Astrocyte (in vitro differentiated cells and primary cell): ENCODE measurements around the gene OVCH1. TPM values are rescaled to one million over a fixed set of nuclear protein-coding genes. Genes with fewer than 3 reads are reported as not detected.

Experiments
- DNase-seq: peaks from one replicate; pipeline ENCODE4 v3.0.0-alpha.2; 2010; ENCODE audit warnings: low read depth
- FAIRE-seq: peaks from 2 replicates; lab custom pipeline; 2011; peaks lifted over from hg19 to GRCh38; lab: Jason Lieb, UNC
- H2AFZ ChIP-seq: 2 replicates; pipeline ENCODE4 v1.6.0; 2012; ENCODE audit warnings: low read depth, low read length, inconsistent platforms
- H3K27ac ChIP-seq: 2 replicates; pipeline ENCODE4 v1.5.1; 2011; ENCODE audit warnings: low read depth, low read length, inconsistent platforms
- H3K27me3 ChIP-seq: 2 replicates; pipeline ENCODE4 v1.6.0; 2011; ENCODE audit warnings: low read length, inconsistent platforms; ENCODE audit not compliant: insufficient read depth
- H3K36me3 ChIP-seq: 2 replicates; pipeline ENCODE4 v1.5.1; 2011; ENCODE audit warnings: low read length, inconsistent platforms; ENCODE audit not compliant: insufficient read depth
- H3K4me1 ChIP-seq: 2 replicates; pipeline ENCODE4 v1.5.1; 2011; ENCODE audit warnings: low read length, inconsistent platforms; ENCODE audit not compliant: insufficient read depth
- H3K4me2 ChIP-seq: 2 replicates; pipeline ENCODE4 v1.6.0; 2012; ENCODE audit warnings: low read length, inconsistent platforms
- H3K4me3 ChIP-seq: 2 replicates; pipeline ENCODE4 v1.5.1; 2011; ENCODE audit warnings: low read depth, mild to moderate bottlenecking, low read length, inconsistent platforms; ENCODE audit not compliant: insufficient read depth
- H3K79me2 ChIP-seq: 2 replicates; pipeline ENCODE4 v1.6.0; 2012; ENCODE audit warnings: mild to moderate bottlenecking, low read length, inconsistent platforms; ENCODE audit not compliant: insufficient read depth
- H3K9ac ChIP-seq: 2 replicates; pipeline ENCODE4 v1.6.0; 2012; ENCODE audit warnings: mild to moderate bottlenecking, low read length, inconsistent platforms
- H3K9me3 ChIP-seq: 2 replicates; pipeline ENCODE4 v1.5.1; 2012; ENCODE audit warnings: low read depth, mild to moderate bottlenecking, low read length, inconsistent platforms; ENCODE audit not compliant: insufficient read depth
- H4K20me1 ChIP-seq: 2 replicates; pipeline ENCODE4 v1.6.0; 2012; ENCODE audit warnings: low read length, inconsistent platforms; ENCODE audit not compliant: insufficient read depth
- H3K27ac Mint-ChIP-seq: one replicate; pipeline ENCODE4 v1.8.0; 2021; ENCODE audit warnings: mild to moderate bottlenecking, mixed read lengths; ENCODE audit not compliant: unreplicated experiment
- H3K27me3 Mint-ChIP-seq: one replicate; pipeline ENCODE4 v1.8.0; 2021; ENCODE audit warnings: low read depth, mixed read lengths; ENCODE audit not compliant: unreplicated experiment
- H3K36me3 Mint-ChIP-seq: one replicate; pipeline ENCODE4 v1.8.0; 2021; ENCODE audit warnings: low read depth, mixed read lengths; ENCODE audit not compliant: unreplicated experiment
- H3K4me1 Mint-ChIP-seq: one replicate; pipeline ENCODE4 v1.8.0; 2021; ENCODE audit warnings: low read depth, mixed read lengths; ENCODE audit not compliant: unreplicated experiment
- H3K4me3 Mint-ChIP-seq: one replicate; pipeline ENCODE4 v1.8.0; 2021; ENCODE audit warnings: mild to moderate bottlenecking, moderate library complexity, mixed read lengths; ENCODE audit not compliant: unreplicated experiment
- H3K9me3 Mint-ChIP-seq: one replicate; pipeline ENCODE4 v1.8.0; 2021; ENCODE audit warnings: mild to moderate bottlenecking, mixed read lengths; ENCODE audit not compliant: unreplicated experiment
- CTCF ChIP-seq: IDR thresholded peaks from 2 replicates; pipeline ENCODE4 v1.5.1; 2011; ENCODE audit warnings: low read depth, mild to moderate bottlenecking, inconsistent platforms, low read length, moderate library complexity; ENCODE audit not compliant: insufficient read depth
- EZH2 ChIP-seq: IDR thresholded peaks from 2 replicates; pipeline ENCODE4 v1.6.1; 2012; ENCODE audit warnings: mild to moderate bottlenecking, low read length, inconsistent platforms; ENCODE audit not compliant: insufficient read depth
- total RNA-seq: library from RNA; stranded (reverse); gene quantifications from 2 replicates; pipeline ENCODE4 v1.2.1, GENCODE V29; 2021

OVCH1 gene
- total RNA-seq, 1 donor from 2014 or later, result not detected

GRCh38 chr12:29510591-29511185 is 13.2 kb upstream of the OVCH1 start:
- Mint-ChIP-seq H3K36me3 (peaks cover 3% of the 10 kb centered on the region), H3K4me1 (no peaks in the 10 kb centered on the region), H3K4me3 (no peak overlapping the region), H3K27me3 (no peaks in the 10 kb centered on the region), H3K27ac (no peak overlapping the region), H3K9me3 (no peaks in the 10 kb centered on the region)
- H3K4me1 ChIP-seq, result no peaks in the 10 kb centered on the region
- no peak overlapping the region for H3K9ac ChIP-seq
- H3K4me2 ChIP-seq, result no peak overlapping the region
- H3K9me3 ChIP-seq, result no peaks in the 10 kb centered on the region
- H3K79me2 ChIP-seq, result no peaks in the 10 kb centered on the region
- H4K20me1 ChIP-seq, result no peaks in the 10 kb centered on the region
- DNase-seq (no peak), FAIRE-seq (no peak)
- H3K27ac ChIP-seq, result no peak overlapping the region
- peaks cover 3% of the 10 kb centered on the region for H3K27me3 ChIP-seq
- TF ChIP-seq EZH2 (no peak), CTCF (no peak)
- no peak overlapping the region for H2AFZ ChIP-seq
- no peaks in the 10 kb centered on the region for H3K36me3 ChIP-seq
- H3K4me3 ChIP-seq, result no peak overlapping the region

GRCh38 chr12:29509503-29509902 is 12.0 kb upstream of the OVCH1 start:
- no peaks in the 10 kb centered on the region for H3K4me1 ChIP-seq
- Mint-ChIP-seq H3K27ac (no peak overlapping the region), H3K27me3 (no peaks in the 10 kb centered on the region), H3K4me1 (no peaks in the 10 kb centered on the region), H3K4me3 (no peak overlapping the region), H3K36me3 (no peaks in the 10 kb centered on the region), H3K9me3 (no peaks in the 10 kb centered on the region)
- TF ChIP-seq CTCF (no peak), EZH2 (no peak)
- no peak overlapping the region for H3K9ac ChIP-seq
- no peaks in the 10 kb centered on the region for H3K9me3 ChIP-seq
- no peak overlapping the region for H2AFZ ChIP-seq
- FAIRE-seq, result no peak
- no peak for DNase-seq
- H3K36me3 ChIP-seq, result no peaks in the 10 kb centered on the region
- no peak overlapping the region for H3K4me3 ChIP-seq
- no peaks in the 10 kb centered on the region for H4K20me1 ChIP-seq
- H3K4me2 ChIP-seq, result no peak overlapping the region
- H3K27me3 ChIP-seq, result peaks cover 3% of the 10 kb centered on the region
- no peak overlapping the region for H3K27ac ChIP-seq
- no peaks in the 10 kb centered on the region for H3K79me2 ChIP-seq

- Mint-ChIP-seq H3K4me3 (no peak overlapping the region), H3K27me3 (no peaks in the 10 kb centered on the region), H3K36me3 (no peaks in the 10 kb centered on the region), H3K9me3 (no peaks in the 10 kb centered on the region), H3K4me1 (no peaks in the 10 kb centered on the region), H3K27ac (no peak overlapping the region)
- no peaks in the 10 kb centered on the region for H3K36me3 ChIP-seq
- no peak overlapping the region for H3K27ac ChIP-seq
- H3K79me2 ChIP-seq, result no peaks in the 10 kb centered on the region
- H3K9ac ChIP-seq, result no peak overlapping the region
- no peaks in the 10 kb centered on the region for H3K4me1 ChIP-seq
- FAIRE-seq (no peak), DNase-seq (no peak)
- H3K4me2 ChIP-seq, result no peak overlapping the region
- no peak overlapping the region for H2AFZ ChIP-seq
- H3K9me3 ChIP-seq, result no peaks in the 10 kb centered on the region
- no peak overlapping the region for H3K4me3 ChIP-seq
- TF ChIP-seq EZH2, result no peak
- TF ChIP-seq CTCF, result no peak
- peaks cover 3% of the 10 kb centered on the region for H3K27me3 ChIP-seq
- no peaks in the 10 kb centered on the region for H4K20me1 ChIP-seq
These were observed 11.5 kb upstream of the OVCH1 start for GRCh38 chr12:29508949-29509348.
